A673 (cell line): Measurements from ENCODE around the gene BRPF3. TPM values are rescaled to one million over a fixed set of nuclear protein-coding genes. Genes with fewer than 3 reads are reported as not detected.

Experiments used
- BruUV-seq: library from RNA; stranded (reverse); fragments of 400-500 nt; replicated peaks from 2 replicates; lab custom pipeline; 2021; lab: Mats Ljungman, UMichigan
- CTCF ChIA-PET: fragments of 300-600 bp; sonication (Branson Sonifier 250); formaldehyde crosslinking; loops from one replicate; lab custom pipeline; 2022; ENCODE audit warnings: antibody characterized with exemption; lab: Charles Lee
- POLR2A ChIA-PET: fragments of 300-600 bp; sonication (Branson Sonifier 250); formaldehyde crosslinking; loops from one replicate; lab custom pipeline; 2022; ENCODE audit warnings: antibody characterized with exemption; ENCODE audit not compliant: low non-redundant PET; lab: Charles Lee
- DNase-seq: peaks from one replicate; pipeline ENCODE4 v3.0.0-alpha.2; 2015; ENCODE audit warnings: low spot score
- H3K27ac ChIP-seq: fragments of 200-600 bp; sonication (generic); 2 replicates; pipeline ENCODE4 v1.5.1; 2016; ENCODE audit warnings: mixed run types, low read depth, mild to moderate bottlenecking, mixed read lengths, antibody characterized with exemption, low read length; ENCODE audit not compliant: poor library complexity, severe bottlenecking
- H3K27me3 ChIP-seq: fragments of 200-600 bp; sonication (generic); replicated peaks from 2 replicates; pipeline ENCODE4 v1.6.1; 2017; ENCODE audit warnings: mixed run types, low read depth, mild to moderate bottlenecking, mixed read lengths, antibody characterized with exemption, low read length; ENCODE audit not compliant: insufficient read depth, poor library complexity
- H3K36me3 ChIP-seq: fragments of 200-600 bp; sonication (generic); 2 replicates; pipeline ENCODE4 v1.6.1; 2016; ENCODE audit warnings: mixed run types, mild to moderate bottlenecking, mixed read lengths, antibody characterized with exemption, low read length; ENCODE audit not compliant: insufficient read depth, poor library complexity, severe bottlenecking
- H3K4me1 ChIP-seq: fragments of 200-600 bp; sonication (generic); 2 replicates; pipeline ENCODE4 v1.6.1; 2017; ENCODE audit warnings: mixed run types, mild to moderate bottlenecking, mixed read lengths, antibody characterized with exemption, low read length; ENCODE audit not compliant: insufficient read depth, poor library complexity, severe bottlenecking
- H3K4me3 ChIP-seq: fragments of 200-600 bp; sonication (generic); 2 replicates; pipeline ENCODE4 v1.5.1; 2016; ENCODE audit warnings: low read depth, mixed run types, mild to moderate bottlenecking, mixed read lengths, low read length; ENCODE audit not compliant: poor library complexity, severe bottlenecking
- H3K9me3 ChIP-seq: fragments of 200-600 bp; sonication (generic); 2 replicates; pipeline ENCODE4 v1.6.1; 2016; ENCODE audit warnings: mixed run types, low read depth, mild to moderate bottlenecking, mixed read lengths, antibody characterized with exemption, low read length; ENCODE audit not compliant: poor library complexity, severe bottlenecking
- EZH2 ChIP-seq: fragments of 200-600 bp; sonication (generic); IDR thresholded peaks from 2 replicates; pipeline ENCODE4 v1.6.1; 2017; ENCODE audit warnings: borderline replicate concordance, low read depth, mild to moderate bottlenecking, mixed read lengths, antibody characterized with exemption, low read length; ENCODE audit not compliant: poor library complexity, severe bottlenecking
- intact Hi-C: fragments of 100-400 bp; cut with micrococcal nuclease; formaldehyde crosslinking; loops from one replicate; pipeline ENCODE4 v1.10.0; 2022; ENCODE audit not compliant: unreplicated experiment
- total RNA-seq: library from RNA; stranded (reverse); gene quantifications from 2 replicates; pipeline ENCODE4 v1.2.3, GENCODE V29; 2021
- TF ChIP-seq, protein P1 (sequence below): fragments of 300-800, 200-600 bp; sonication (generic); conservative IDR thresholded peaks from 2 replicates; pipeline ENCODE4 v1.5.1; 2017; ENCODE audit warnings: low read depth, mild to moderate bottlenecking, antibody characterized with exemption, low read length, moderate library complexity, mixed read lengths

Gene BRPF3
- total RNA-seq, 1 experiment from 2014 or later = 39.3 TPM

DNA sequence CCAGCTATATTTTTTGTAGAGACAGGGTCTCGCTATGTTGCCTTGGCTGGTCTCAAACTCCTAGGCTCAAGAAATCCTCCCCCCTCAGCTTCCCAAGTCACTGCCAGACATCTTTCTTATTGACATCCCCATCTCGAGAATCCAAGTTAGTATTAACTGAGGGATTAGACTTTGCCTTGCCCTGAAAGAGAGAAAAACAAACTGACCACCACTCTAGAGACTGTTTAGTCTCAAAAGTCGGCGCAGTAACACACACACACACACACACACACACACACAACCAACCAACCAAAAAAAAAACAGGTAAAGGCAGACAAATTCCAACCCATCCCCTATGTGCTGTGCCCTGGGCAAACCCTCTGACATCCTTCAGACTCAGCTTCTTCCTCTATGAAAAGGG, 46.1 kb downstream of the BRPF3 start:
- no peaks in the 10 kb centered on the region for H3K27me3 ChIP-seq
- CTCF ChIA-PET = no interaction called here
- no peak for DNase-seq
- H3K4me1 ChIP-seq = no peaks in the 10 kb centered on the region
- H3K36me3 ChIP-seq = no peaks in the 10 kb centered on the region
- intact Hi-C loops = no loop called here
- BruUV-seq = no TSS peak
- TF ChIP-seq EZH2 = no peak
- TF ChIP-seq, protein P1, sequence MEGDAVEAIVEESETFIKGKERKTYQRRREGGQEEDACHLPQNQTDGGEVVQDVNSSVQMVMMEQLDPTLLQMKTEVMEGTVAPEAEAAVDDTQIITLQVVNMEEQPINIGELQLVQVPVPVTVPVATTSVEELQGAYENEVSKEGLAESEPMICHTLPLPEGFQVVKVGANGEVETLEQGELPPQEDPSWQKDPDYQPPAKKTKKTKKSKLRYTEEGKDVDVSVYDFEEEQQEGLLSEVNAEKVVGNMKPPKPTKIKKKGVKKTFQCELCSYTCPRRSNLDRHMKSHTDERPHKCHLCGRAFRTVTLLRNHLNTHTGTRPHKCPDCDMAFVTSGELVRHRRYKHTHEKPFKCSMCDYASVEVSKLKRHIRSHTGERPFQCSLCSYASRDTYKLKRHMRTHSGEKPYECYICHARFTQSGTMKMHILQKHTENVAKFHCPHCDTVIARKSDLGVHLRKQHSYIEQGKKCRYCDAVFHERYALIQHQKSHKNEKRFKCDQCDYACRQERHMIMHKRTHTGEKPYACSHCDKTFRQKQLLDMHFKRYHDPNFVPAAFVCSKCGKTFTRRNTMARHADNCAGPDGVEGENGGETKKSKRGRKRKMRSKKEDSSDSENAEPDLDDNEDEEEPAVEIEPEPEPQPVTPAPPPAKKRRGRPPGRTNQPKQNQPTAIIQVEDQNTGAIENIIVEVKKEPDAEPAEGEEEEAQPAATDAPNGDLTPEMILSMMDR = no peak
- H3K27ac ChIP-seq = no peak overlapping the region
- POLR2A ChIA-PET = no interaction called here
- H3K9me3 ChIP-seq = no peaks in the 10 kb centered on the region
- H3K4me3 ChIP-seq = no peak overlapping the region

DNA sequence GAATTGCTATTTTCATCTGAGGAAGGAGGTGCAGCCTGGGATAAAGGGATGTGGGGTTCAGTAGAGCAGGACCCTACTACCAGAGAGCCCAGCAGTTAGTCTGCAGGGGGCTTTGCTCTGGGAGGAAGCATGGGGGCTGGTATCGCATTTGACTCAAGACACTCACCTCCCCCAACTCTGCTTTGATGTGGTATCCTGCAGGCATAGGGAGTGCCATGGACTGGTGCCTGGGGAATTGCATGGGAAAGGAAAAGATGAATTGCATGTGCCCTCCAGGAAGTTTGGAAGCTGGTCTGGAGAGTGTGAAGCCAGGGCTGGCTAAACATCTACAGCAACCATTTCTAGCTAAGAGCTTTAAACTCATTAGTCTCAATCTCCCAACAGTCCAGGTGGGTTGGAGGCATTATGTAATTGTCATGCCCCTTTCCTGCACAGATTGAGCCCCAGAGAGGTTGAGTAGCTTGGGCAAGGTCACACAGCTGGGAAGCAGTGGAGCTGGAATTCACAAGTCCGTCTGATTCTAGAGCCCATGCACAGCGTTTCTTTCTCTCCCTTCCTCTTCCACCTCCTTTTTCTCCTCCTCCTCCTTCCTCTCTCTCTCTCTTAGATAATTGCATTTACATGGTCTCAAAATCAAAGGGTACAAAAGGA, 47.1 kb downstream of the BRPF3 start:
- intact Hi-C loops = no loop called here
- no peak overlapping the region for H3K27ac ChIP-seq
- H3K4me3 ChIP-seq = no peak overlapping the region
- no peaks in the 10 kb centered on the region for H3K4me1 ChIP-seq
- H3K27me3 ChIP-seq = no peaks in the 10 kb centered on the region
- H3K9me3 ChIP-seq = no peaks in the 10 kb centered on the region
- no peaks in the 10 kb centered on the region for H3K36me3 ChIP-seq
- TF ChIP-seq, protein P1 = no peak
- TF ChIP-seq EZH2 = no peak
- CTCF ChIA-PET = interaction anchor here (0.7 kb wide), 1 partner anchor 10 kb away, joined by 3 read pairs; no protein-coding TSS in a partner anchor
- no TSS peak for BruUV-seq
- DNase-seq = no peak
- POLR2A ChIA-PET = no interaction called here

DNA sequence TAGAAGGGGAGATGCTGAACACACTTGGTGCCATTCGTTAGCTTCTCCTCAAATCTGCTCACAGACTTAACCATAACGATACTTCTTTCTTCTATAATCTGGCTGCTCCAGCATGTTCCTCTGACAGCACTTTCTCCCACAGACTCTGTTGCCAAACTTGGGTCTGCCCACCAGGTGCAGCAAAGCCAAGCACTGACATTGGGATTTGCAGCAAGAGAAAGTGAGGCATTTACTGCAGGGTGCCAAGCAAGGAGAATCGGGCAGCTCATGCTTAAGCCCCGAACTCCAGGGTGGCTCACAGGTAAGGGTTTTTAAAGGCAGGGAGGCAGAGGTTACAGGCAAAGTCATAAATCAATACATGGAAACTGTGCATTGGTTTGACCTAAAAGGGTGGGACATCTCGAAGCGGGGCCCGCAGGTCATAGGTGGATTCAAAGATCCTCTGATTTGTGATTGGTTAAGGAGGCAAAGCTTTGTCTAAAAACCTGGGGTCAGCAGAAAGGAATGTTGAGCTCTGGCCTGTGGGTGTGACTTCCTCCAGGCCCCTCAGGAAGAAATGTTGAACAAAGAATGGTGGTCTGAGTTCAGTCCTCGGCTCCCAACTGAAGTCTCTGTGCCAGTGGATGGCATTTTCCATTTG, 48.2 kb downstream of the BRPF3 start:
- CTCF ChIA-PET = no interaction called here
- Histone ChIP-seq H3K27me3 (no peaks in the 10 kb centered on the region), H3K9me3 (no peaks in the 10 kb centered on the region), H3K4me3 (no peak overlapping the region), H3K36me3 (no peaks in the 10 kb centered on the region), H3K27ac (no peak overlapping the region), H3K4me1 (no peaks in the 10 kb centered on the region)
- TF ChIP-seq, protein P1 = no peak
- TF ChIP-seq EZH2 = no peak
- no peak for DNase-seq
- POLR2A ChIA-PET = no interaction called here
- BruUV-seq = no TSS peak
- intact Hi-C loops = no loop called here
